ENCODE results near the gene AKNA. TPM values are rescaled to one million over a fixed set of nuclear protein-coding genes. Genes with fewer than 3 reads are reported as not detected.

Gene AKNA
- total RNA-seq, 4 donors from 2014 or later, result 12.5 to 18.5 (median 17.3) TPM

GRCh38 chr9:114397219-114397847 lies 9.6 kb upstream of the AKNA start:
- Histone ChIP-seq H3K4me3 (peak overlapping the region; percentile 69 to 83 (median 76)), H3K4me1 (peaks cover 19 to 58% (median 48%) of the 10 kb centered on the region in 4 donors), H3K27ac (replicated peaks in 1 of 4) (peak overlapping the region; percentile 75 to 88 (median 85)), H3K36me3 (peaks cover 0 to 8% (median 3%) of the 10 kb centered on the region in 4 donors), H3K27me3 (no peaks in the 10 kb centered on the region), H3K9me3 (no peaks in the 10 kb centered on the region)
- 22% methylated on average over 14 of the region's 14 CpGs for WGBS
- no peak for DNase-seq (ENCODE audit: extremely low spot score)
- TF ChIP-seq POLR2AphosphoS5 (IDR thresholded peaks at IDR 0.05) (no peak), POLR2A (IDR thresholded peaks at IDR 0.05; ENCODE audit: low read depth) (no peak), CTCF (IDR thresholded peaks at IDR 0.05) (no peak), EP300 (IDR thresholded peaks at IDR 0.05) (no peak)
- intact Hi-C loops (cut with DNase I), result no loop called here

GRCh38 chr9:114396558-114397218 lies 8.9 kb upstream of the AKNA start:
- no peak for DNase-seq (ENCODE audit: extremely low spot score)
- Histone ChIP-seq H3K36me3 (peaks cover 0 to 2% (median 0%) of the 10 kb centered on the region in 4 donors), H3K27ac (replicated peaks in 1 of 4) (peak overlapping the region; percentile 75 to 88 (median 85)), H3K27me3 (no peaks in the 10 kb centered on the region), H3K4me1 (peaks cover 22 to 62% (median 53%) of the 10 kb centered on the region in 4 donors), H3K9me3 (no peaks in the 10 kb centered on the region), H3K4me3 (peak overlapping the region; percentile 69 to 83 (median 76))
- peak in 1 of 2 donors; percentile 11 for TF ChIP-seq POLR2AphosphoS5 (IDR thresholded peaks at IDR 0.05)
- no peak for TF ChIP-seq EP300 (IDR thresholded peaks at IDR 0.05)
- intact Hi-C loops (cut with DNase I), result no loop called here
- 62% methylated on average over 13 of the region's 16 CpGs for WGBS

- peak overlapping the region in 3 of 4 donors; percentile 34 to 88 (median 37) for H3K27ac ChIP-seq (replicated peaks in 1 of 4)
- WGBS, result 97% methylated on average over 5 of the region's 5 CpGs
- no peaks in the 10 kb centered on the region for H3K27me3 ChIP-seq
- peaks cover 22 to 62% (median 55%) of the 10 kb centered on the region in 4 donors for H3K4me1 ChIP-seq
- H3K9me3 ChIP-seq, result no peaks in the 10 kb centered on the region
- no peak overlapping the region for H3K4me3 ChIP-seq
- H3K36me3 ChIP-seq, result no peaks in the 10 kb centered on the region
- intact Hi-C loops (cut with DNase I), result no loop called here
- DNase-seq (ENCODE audit: extremely low spot score), result no peak
- TF ChIP-seq POLR2A (IDR thresholded peaks at IDR 0.05; ENCODE audit: low read depth) (no peak), EP300 (IDR thresholded peaks at IDR 0.05) (no peak), CTCF (IDR thresholded peaks at IDR 0.05) (no peak), POLR2AphosphoS5 (IDR thresholded peaks at IDR 0.05) (no peak)
Measured at GRCh38 chr9:114395768-114396167, 8.0 kb upstream of the AKNA start.

GRCh38 chr9:114395334-114395617 lies 7.5 kb upstream of the AKNA start:
- peaks cover 23 to 62% (median 60%) of the 10 kb centered on the region in 4 donors for H3K4me1 ChIP-seq
- no peaks in the 10 kb centered on the region for H3K36me3 ChIP-seq
- intact Hi-C loops (cut with DNase I), result no loop called here
- no peak for DNase-seq (ENCODE audit: extremely low spot score)
- no peaks in the 10 kb centered on the region for H3K27me3 ChIP-seq
- peak overlapping the region in 3 of 4 donors; percentile 37 to 88 (median 68) for H3K27ac ChIP-seq (replicated peaks in 1 of 4)
- TF ChIP-seq POLR2AphosphoS5 (IDR thresholded peaks at IDR 0.05), result no peak
- TF ChIP-seq CTCF (IDR thresholded peaks at IDR 0.05), result no peak
- no peak for TF ChIP-seq POLR2A (IDR thresholded peaks at IDR 0.05; ENCODE audit: low read depth)
- TF ChIP-seq EP300 (IDR thresholded peaks at IDR 0.05), result no peak
- H3K9me3 ChIP-seq, result no peaks in the 10 kb centered on the region
- WGBS, result 38% methylated on average over 5 of the region's 5 CpGs
- no peak overlapping the region for H3K4me3 ChIP-seq

- WGBS, result 52% methylated on average over 6 of the region's 7 CpGs
- Histone ChIP-seq H3K4me1 (peaks cover 29 to 67% (median 65%) of the 10 kb centered on the region in 4 donors), H3K27me3 (no peaks in the 10 kb centered on the region), H3K9me3 (no peaks in the 10 kb centered on the region), H3K4me3 (peak overlapping the region in 1 of 4 donors; percentile 16), H3K27ac (replicated peaks in 1 of 4) (peak overlapping the region; percentile 32 to 88 (median 52)), H3K36me3 (no peaks in the 10 kb centered on the region)
- TF ChIP-seq EP300 (IDR thresholded peaks at IDR 0.05) (no peak), CTCF (IDR thresholded peaks at IDR 0.05) (no peak)
- intact Hi-C loops (cut with DNase I), result no loop called here
- no peak for DNase-seq (ENCODE audit: extremely low spot score)
Measured at GRCh38 chr9:114394523-114395333, 6.9 kb upstream of the AKNA start.
